LNCaP clone FGC (cell line): Measurements from ENCODE around the gene SCD5.

Source experiments
- DNase-seq: peaks from one replicate; pipeline ENCODE4 v3.0.0-alpha.2; 2011; ENCODE audit warnings: low read depth
- H3K4me3 ChIP-seq: 2 replicates; pipeline ENCODE4 v1.5.1; 2011; ENCODE audit warnings: mild to moderate bottlenecking, low read depth, low read length, control low read depth
- TF ChIP-seq, protein P1 (sequence below): IDR thresholded peaks from 2 replicates; pipeline ENCODE4 v1.5.1; 2012; ENCODE audit warnings: mild to moderate bottlenecking; ENCODE audit not compliant: control insufficient read depth, insufficient read depth; ENCODE audit errors: extremely low read depth

SCD5 gene

DNA sequence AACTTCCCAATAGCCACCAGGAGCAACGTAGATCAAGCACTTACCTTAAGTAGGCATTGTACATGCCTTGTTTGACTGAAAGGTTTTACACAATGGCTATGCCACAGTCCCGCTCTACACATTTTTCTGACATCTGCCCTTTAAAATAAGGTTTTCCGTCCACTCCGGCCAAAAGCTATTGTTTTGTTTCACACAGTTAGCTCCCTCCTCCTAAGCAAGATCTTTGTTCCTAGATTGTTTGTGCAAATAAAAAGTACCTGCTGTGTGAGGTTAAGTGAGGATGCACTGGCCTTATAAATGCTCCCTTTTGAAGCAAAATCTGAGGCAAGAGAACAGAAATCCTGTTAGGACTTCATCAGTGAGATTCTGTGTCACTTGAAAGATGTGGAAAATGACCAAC, 11.8 kb downstream of the SCD5 start:
- peak; percentile 33 for DNase-seq
- TF ChIP-seq, protein P1, sequence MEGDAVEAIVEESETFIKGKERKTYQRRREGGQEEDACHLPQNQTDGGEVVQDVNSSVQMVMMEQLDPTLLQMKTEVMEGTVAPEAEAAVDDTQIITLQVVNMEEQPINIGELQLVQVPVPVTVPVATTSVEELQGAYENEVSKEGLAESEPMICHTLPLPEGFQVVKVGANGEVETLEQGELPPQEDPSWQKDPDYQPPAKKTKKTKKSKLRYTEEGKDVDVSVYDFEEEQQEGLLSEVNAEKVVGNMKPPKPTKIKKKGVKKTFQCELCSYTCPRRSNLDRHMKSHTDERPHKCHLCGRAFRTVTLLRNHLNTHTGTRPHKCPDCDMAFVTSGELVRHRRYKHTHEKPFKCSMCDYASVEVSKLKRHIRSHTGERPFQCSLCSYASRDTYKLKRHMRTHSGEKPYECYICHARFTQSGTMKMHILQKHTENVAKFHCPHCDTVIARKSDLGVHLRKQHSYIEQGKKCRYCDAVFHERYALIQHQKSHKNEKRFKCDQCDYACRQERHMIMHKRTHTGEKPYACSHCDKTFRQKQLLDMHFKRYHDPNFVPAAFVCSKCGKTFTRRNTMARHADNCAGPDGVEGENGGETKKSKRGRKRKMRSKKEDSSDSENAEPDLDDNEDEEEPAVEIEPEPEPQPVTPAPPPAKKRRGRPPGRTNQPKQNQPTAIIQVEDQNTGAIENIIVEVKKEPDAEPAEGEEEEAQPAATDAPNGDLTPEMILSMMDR: no peak
- no peak overlapping the region for H3K4me3 ChIP-seq

DNA sequence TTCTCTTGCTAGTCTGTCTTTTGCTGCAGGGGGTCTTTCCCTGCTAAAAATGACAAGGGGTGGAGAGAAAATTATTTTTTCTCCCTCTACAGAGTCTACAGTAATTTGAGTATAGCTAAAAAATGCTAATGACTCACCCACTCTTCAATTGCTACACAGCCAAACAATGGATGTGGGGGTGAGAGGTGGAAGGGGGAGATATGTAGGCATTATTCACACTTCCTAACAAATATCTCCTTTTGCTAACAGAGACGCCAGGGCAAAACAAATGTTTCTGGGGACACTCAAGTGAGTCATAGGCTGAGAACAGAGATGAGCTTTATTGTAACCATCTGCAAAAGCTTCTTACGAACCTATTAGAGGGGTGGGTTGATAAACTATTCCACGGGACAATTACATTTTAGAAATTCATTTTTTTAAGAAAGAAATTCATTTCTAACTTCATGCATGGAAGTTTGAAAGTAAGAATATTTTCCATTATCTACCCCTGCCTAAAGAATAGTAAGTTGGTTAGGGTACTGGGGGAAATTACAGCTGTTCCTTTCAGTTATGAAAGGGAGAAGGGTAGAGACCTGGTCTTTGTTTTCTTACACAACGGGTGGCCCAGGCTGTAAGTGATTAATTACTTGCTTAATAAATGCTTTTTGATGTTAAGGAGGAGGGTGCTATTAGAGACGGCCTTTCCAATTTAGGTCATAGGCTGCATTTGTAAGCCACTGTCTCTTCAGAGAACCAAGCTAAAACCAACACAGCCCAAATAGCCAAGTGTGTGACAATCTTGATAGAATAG, 12.8 kb downstream of the SCD5 start:
- TF ChIP-seq, protein P1: no peak
- no peak overlapping the region for H3K4me3 ChIP-seq
- DNase-seq: no peak

DNA sequence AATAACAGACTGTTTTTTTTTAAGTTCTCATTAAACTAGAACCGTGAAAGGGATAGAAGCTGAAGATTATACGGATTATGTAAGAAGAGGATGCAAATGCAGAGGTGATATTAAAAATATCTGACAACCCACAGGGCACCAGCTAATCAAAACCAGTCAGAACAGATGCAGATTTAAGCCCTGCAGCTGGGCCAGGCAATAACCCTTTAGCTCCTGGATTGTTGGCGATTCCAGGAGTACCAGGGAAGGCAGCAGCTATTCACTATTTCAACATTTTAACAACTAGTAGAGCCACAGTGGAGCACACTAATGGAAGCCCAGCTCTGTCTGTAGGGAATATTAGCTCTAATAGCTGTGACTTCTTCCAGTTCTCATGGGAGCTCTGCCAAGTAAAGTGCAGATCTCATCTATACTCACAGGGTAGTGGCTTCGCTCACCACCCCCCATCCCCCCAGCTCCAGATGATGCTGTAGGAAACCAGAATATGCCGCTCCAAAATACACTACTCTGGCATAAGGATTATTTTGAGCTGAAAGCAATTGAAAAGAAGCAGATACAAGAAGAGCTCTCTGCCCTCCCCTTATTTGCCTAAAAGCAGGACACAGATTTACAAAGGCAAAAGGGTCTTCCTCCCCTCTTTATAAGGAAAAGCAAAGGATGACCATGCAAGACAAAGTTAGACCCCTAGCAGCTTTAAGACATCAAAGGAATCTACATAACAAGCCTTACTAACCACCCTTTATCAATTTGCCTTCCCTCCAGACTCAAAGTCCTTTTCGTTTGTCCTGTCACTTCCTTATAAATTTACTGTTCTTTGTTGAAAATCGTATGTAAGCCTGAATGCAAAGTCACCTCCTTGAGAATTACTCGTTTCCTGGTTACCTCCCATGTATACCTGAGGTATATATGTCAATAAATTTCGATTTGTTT, 13.7 kb downstream of the SCD5 start:
- DNase-seq: no peak
- H3K4me3 ChIP-seq: no peak overlapping the region
- TF ChIP-seq, protein P1: no peak

DNA sequence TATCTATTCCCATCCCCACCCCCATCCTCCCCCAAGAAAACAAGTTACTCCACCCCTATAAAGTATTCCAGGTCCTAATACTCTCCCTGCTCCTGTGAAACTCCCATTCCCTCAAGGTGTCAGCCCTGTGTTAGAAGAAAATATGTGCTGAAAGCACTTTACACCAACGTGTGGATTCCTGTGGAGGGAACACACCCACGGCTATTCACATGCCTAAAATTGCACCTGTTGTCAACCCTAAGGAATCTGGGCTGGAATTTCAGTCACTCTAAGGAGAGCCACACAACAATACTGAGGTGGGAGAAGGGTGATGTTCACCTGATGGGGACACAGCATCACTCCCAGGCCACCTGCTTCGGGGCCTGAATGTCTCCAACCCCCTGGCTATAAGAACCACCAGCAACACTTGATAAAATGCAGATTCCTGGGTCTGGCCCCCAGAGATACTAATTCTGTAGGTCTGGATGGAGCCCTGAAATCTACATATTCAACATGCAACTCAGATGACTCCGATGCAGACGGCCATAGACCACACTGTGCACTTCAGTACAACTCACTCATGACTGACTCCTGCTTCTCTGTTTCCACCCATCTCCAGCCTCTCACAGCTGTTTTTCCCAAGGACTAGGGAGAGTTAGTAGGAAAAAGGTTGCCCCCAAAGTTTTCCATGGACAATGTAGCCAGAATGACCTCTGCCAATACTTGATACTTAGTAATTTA, 15.8 kb downstream of the SCD5 start:
- no peak for DNase-seq
- no peak overlapping the region for H3K4me3 ChIP-seq
- TF ChIP-seq, protein P1: no peak

DNA sequence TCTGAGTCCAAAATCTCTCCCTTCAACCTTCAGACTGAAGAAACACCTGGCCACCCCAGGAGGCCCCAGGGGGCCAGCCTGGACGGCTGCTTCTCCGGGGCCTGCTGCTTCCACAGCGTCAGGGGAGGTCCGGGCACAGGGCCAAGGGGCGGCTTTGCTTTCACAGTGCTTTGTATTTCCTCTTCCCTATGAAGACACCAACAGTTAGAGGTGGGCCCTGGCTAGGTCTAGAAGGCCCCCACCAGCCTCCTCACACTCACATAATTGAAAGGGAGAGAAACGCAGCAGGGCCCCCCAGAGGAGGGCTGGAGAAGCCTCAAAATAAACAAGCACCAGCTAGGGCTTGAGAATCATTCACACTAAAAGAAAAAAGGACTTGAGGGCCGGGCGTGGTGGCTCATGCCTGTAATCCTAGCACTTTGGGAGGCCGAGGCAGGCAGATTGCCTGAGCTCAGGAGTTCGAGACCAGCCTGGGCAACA, 17.8 kb downstream of the SCD5 start:
- DNase-seq: no peak
- H3K4me3 ChIP-seq: no peak overlapping the region
- TF ChIP-seq, protein P1: no peak

DNA sequence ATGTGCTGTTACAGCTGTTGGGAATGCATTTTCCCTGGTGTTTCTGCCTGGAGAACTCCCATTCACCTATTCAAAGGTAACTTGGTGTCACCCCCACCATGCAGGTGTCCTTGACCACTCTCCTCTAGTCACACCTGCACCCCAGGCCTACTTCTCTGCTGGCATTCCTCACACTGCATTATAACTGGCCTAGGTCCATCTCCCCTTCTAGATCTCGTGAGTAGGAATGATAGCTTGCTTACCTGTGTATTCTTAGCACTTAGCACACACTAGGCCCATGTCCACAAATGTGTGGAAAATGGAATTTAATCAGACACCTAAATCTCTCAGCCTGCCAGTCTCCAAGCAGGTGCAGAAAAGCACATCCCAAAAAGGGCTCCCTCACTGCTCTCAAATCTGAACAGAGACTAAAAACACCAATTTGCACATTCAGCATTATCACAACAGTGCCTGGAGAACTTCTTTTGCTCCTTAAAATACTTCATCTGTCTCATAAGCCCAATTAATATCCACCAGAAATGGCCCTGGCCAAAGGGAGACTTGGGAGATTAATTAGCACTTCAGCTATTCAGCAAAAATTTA, 18.3 kb downstream of the SCD5 start:
- H3K4me3 ChIP-seq: no peak overlapping the region
- DNase-seq: no peak
- TF ChIP-seq, protein P1: no peak
